Subcutaneous abdominal adipose tissue (tissue), 5 donors: ENCODE measurements around the gene RHEB.

Source experiments
- H3K27ac ChIP-seq: one replicate; pipeline ENCODE4 v1.7.0; 2013; ENCODE audit warnings: low read depth, mild to moderate bottlenecking, inconsistent platforms, low read length, moderate library complexity
- H3K27me3 ChIP-seq, 5 donors: one replicate each; pipeline ENCODE4 v1.7.0; 2013; ENCODE audit warnings: low read length in 5 of 5, inconsistent platforms in 1 of 5; ENCODE audit not compliant: control insufficient read depth in 5 of 5, insufficient read depth in 4 of 5
- H3K36me3 ChIP-seq, 5 donors: one replicate each; pipeline ENCODE4 v1.7.0; 2013; ENCODE audit warnings: low read length in 5 of 5; ENCODE audit not compliant: control insufficient read depth in 5 of 5, insufficient read depth in 5 of 5
- H3K4me1 ChIP-seq, 5 donors: one replicate each; pipeline ENCODE4 v1.7.0; 2013; ENCODE audit warnings: low read length in 5 of 5, mild to moderate bottlenecking in 3 of 5, moderate library complexity in 1 of 5; ENCODE audit not compliant: control insufficient read depth in 5 of 5, insufficient read depth in 5 of 5
- H3K4me3 ChIP-seq, 5 donors: one replicate each; pipeline ENCODE4 v1.7.0; 2013; ENCODE audit warnings: low read length in 5 of 5, low read depth in 1 of 5
- H3K9ac ChIP-seq, 5 donors: one replicate each; pipeline ENCODE4 v1.7.0; 2013; ENCODE audit warnings: low read length in 5 of 5, mild to moderate bottlenecking in 4 of 5, moderate library complexity in 3 of 5
- H3K9me3 ChIP-seq, 5 donors: one replicate each; pipeline ENCODE4 v1.7.0; 2013; ENCODE audit warnings: low read length in 5 of 5; ENCODE audit not compliant: control insufficient read depth in 5 of 5
- donor health status: healthy.
- donor health status: healthy.
- donor health status: healthy.
- donor health status: healthy.
- donor health status: healthy.

The RHEB gene

GRCh38 chr7:151505836-151506468, 13.7 kb downstream of the RHEB start:
- Histone ChIP-seq H3K27ac (no peak overlapping the region), H3K9ac (no peak overlapping the region), H3K4me3 (no peak overlapping the region), H3K36me3 (no peaks in the 10 kb centered on the region), H3K27me3 (no peaks in the 10 kb centered on the region), H3K4me1 (peaks cover 0 to 34% (median 24%) of the 10 kb centered on the region in 5 donors), H3K9me3 (no peaks in the 10 kb centered on the region)

- Histone ChIP-seq H3K36me3 (no peaks in the 10 kb centered on the region), H3K9me3 (no peaks in the 10 kb centered on the region), H3K27me3 (no peaks in the 10 kb centered on the region), H3K27ac (no peak overlapping the region), H3K4me3 (no peak overlapping the region), H3K9ac (no peak overlapping the region), H3K4me1 (peaks cover 0 to 34% (median 24%) of the 10 kb centered on the region in 5 donors)
Observed at GRCh38 chr7:151505433-151505832, 14.3 kb downstream of the RHEB start.

- H3K27ac ChIP-seq: no peak overlapping the region
Observed at GRCh38 chr7:151504715-151505326, 14.9 kb downstream of the RHEB start.

GRCh38 chr7:151503902-151504714, 15.6 kb downstream of the RHEB start:
- Histone ChIP-seq H3K4me1 (peaks cover 0 to 27% (median 22%) of the 10 kb centered on the region in 5 donors), H3K36me3 (no peaks in the 10 kb centered on the region), H3K27ac (peak overlapping the region; percentile 37), H3K27me3 (no peaks in the 10 kb centered on the region), H3K9ac (no peak overlapping the region), H3K4me3 (no peak overlapping the region), H3K9me3 (no peaks in the 10 kb centered on the region)

More at GRCh38 chr7:151504715-151505326, 14.9 kb downstream of the RHEB start:
- no peaks in the 10 kb centered on the region for H3K27me3 ChIP-seq
- H3K4me1 ChIP-seq: peaks cover 0 to 28% (median 23%) of the 10 kb centered on the region in 5 donors
- H3K9ac ChIP-seq: no peak overlapping the region
- no peaks in the 10 kb centered on the region for H3K9me3 ChIP-seq
- H3K4me3 ChIP-seq: no peak overlapping the region
- no peaks in the 10 kb centered on the region for H3K36me3 ChIP-seq

GRCh38 chr7:151501676-151502075, 18.0 kb downstream of the RHEB start:
- Histone ChIP-seq H3K9ac (no peak overlapping the region), H3K27me3 (no peaks in the 10 kb centered on the region), H3K4me3 (no peak overlapping the region), H3K36me3 (peaks cover 0 to 3% (median 0%) of the 10 kb centered on the region in 5 donors), H3K4me1 (peaks cover 0 to 22% (median 10%) of the 10 kb centered on the region in 5 donors), H3K27ac (no peak overlapping the region), H3K9me3 (no peaks in the 10 kb centered on the region)

GRCh38 chr7:151498495-151498894, 21.2 kb downstream of the RHEB start:
- no peaks in the 10 kb centered on the region for H3K9me3 ChIP-seq
- no peak overlapping the region for H3K27ac ChIP-seq
- peaks cover 0 to 3% (median 0%) of the 10 kb centered on the region in 5 donors for H3K36me3 ChIP-seq
- H3K4me1 ChIP-seq: peaks cover 2 to 34% (median 17%) of the 10 kb centered on the region in 5 donors
- no peak overlapping the region for H3K4me3 ChIP-seq
- H3K27me3 ChIP-seq: no peaks in the 10 kb centered on the region
- no peak overlapping the region for H3K9ac ChIP-seq

GRCh38 chr7:151497306-151497871, 22.3 kb downstream of the RHEB start:
- H3K4me1 ChIP-seq: peaks cover 2 to 34% (median 14%) of the 10 kb centered on the region in 5 donors
- no peak overlapping the region for H3K9ac ChIP-seq
- H3K9me3 ChIP-seq: no peaks in the 10 kb centered on the region
- H3K36me3 ChIP-seq: peaks cover 0 to 3% (median 0%) of the 10 kb centered on the region in 5 donors
- no peak overlapping the region for H3K4me3 ChIP-seq
- no peak overlapping the region for H3K27ac ChIP-seq
- H3K27me3 ChIP-seq: no peaks in the 10 kb centered on the region

- H3K4me3 ChIP-seq: no peak overlapping the region
- H3K9me3 ChIP-seq: no peaks in the 10 kb centered on the region
- peaks cover 2 to 35% (median 19%) of the 10 kb centered on the region in 5 donors for H3K4me1 ChIP-seq
- no peak overlapping the region for H3K9ac ChIP-seq
- peaks cover 0 to 4% (median 3%) of the 10 kb centered on the region in 5 donors for H3K36me3 ChIP-seq
- no peaks in the 10 kb centered on the region for H3K27me3 ChIP-seq
- no peak overlapping the region for H3K27ac ChIP-seq
Observed at GRCh38 chr7:151495360-151495759, 24.3 kb downstream of the RHEB start.

- no peaks in the 10 kb centered on the region for H3K27me3 ChIP-seq
- no peak overlapping the region for H3K9ac ChIP-seq
- H3K27ac ChIP-seq: peak overlapping the region; percentile 37
- H3K4me1 ChIP-seq: peaks cover 2 to 43% (median 25%) of the 10 kb centered on the region in 5 donors
- H3K9me3 ChIP-seq: no peaks in the 10 kb centered on the region
- peaks cover 0 to 7% (median 3%) of the 10 kb centered on the region in 5 donors for H3K36me3 ChIP-seq
- H3K4me3 ChIP-seq: no peak overlapping the region
Observed at GRCh38 chr7:151494298-151495284, 25.1 kb downstream of the RHEB start.
